GM19455 (cell line): ENCODE measurements around the gene PDZD4.

Experiments used
- ATAC-seq: cut with Tn5 transposase; IDR thresholded peaks from one replicate; pipeline ENCODE4 v1.9.1; 2021; ENCODE audit not compliant: unreplicated experiment

Gene PDZD4

DNA sequence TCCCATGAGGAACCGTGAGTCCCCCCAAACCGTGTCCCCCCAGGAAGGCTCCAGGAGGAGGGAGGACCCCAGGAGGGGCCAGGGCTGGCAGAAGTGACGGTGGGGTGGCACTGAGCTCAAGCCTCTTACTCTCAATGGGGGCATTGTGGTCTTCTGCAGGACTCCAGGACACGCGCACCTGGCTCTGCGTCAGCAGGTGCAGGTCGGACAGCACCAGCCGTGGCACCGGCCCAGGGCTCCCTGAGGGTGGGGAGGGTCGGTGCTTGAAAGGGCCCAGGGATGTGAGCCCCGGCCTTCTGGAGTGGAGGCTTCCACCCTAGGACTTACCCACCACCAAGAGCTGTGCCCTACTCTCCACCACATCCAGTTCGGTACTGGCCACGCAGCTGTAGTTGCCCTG is 37.3 kb upstream of the PDZD4 start:
- ATAC-seq: no peak

DNA sequence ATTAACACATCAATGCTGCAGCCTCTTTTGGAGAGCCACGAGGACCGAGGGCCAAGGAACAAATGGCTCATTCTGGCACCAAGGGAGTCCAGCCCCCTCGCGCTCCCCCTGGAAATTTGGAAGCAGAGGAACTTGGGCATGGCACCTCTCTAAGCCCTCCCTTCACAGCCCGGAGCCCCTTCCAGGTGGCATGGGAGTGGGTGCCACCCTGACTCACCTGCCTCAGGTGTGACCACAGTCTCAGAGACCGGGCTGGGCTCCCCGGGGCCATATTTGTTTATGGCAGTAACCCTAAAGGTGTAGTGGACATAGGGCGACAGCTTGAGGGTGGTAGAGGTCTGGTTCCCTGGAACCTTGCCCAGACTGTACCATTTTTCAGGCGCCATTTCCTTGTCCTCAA is 36.8 kb upstream of the PDZD4 start:
- no peak for ATAC-seq

DNA sequence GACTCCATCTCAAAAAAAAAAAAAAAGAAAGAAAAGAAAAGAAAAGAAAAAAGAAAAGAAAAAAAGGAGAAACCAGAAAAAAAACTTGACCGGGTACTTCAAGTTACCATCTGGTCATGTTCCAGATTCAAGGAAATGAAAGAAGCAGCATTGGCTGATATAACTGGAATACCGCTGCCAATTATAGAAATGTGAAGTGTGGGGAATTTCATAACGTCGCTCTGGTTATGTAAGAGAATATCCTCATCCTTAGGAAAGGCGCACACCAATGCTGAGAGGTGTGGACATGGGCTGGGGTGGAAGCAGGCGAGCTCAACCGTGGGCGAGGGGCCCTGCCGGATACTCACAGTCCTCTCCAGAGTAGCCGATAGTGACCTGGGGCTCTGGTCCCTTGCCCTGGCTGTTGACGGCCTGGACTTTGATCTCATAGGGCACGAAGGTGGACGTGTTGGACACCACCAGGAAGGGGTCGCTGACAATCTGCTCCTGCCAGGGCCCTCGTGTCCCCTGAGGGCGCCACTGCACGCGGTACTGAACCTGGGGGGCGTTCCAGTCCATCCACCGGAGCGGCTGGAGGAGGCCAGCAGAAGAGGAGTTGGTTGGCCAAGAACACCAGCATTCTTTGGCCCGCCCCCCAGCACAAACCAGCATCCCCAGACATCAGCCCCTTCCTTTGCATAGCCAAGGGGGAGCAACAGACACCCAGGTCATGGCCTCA is 36.1 kb upstream of the PDZD4 start:
- no peak for ATAC-seq

DNA sequence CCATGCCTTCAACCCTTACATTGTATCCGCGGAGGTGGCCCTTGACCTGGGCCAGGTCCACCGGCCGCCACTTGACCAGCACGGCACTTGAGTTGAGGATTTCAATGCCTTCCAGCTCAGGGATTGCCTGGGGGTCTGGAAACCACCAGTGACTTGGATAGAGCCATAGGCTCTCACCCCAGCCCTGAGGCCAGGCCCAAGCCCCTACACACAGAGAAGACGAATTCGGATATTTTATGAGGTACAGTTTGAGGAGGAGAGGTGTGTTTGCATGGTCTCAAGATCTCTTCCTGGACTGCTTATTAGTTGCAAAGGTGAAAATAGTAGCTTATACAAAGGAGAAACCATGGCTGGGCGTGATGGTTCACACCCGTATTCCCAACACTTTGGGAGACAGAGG is 35.3 kb upstream of the PDZD4 start:
- ATAC-seq: no peak

- no peak for ATAC-seq
Observed at GRCh38 chrX:153865321-153865580, 34.9 kb upstream of the PDZD4 start.

DNA sequence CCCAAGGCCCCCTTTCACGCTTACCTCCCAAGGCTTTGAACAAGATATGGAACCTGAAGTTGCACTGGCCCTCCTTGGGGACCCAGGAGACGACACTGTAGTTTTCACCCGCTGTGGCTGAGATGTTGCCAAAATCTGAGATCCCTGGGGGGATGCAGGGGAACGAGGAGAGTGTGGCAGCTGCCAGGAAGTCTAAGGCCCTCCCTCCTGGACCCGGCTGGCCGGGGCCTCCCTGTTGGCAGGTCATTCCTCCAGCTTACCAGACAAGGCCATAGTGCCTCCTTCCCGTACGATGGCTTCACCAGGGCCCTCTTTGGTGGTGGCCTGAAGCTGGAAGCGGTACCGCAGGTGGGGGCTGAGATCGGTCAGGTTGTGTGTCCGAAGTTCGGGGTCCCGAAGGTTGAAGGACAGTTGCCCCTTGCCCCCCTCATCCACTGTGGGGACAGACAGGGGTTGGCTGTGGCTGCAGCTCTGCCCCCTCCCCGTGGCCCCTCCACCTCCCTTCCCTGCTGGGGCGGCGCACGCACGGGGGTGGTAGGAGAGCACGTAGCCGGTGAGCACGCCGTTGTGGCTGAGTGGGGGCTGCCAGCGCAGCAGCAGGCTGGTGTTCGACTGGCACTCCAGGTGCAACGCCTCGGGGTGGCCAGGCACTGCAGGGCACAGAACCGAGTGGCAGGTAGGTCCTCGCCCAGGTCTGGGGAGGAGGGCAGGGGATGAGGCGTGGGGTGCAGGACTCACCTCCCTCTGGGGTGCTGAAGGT is 34.4 kb upstream of the PDZD4 start:
- no peak for ATAC-seq

GRCh38 chrX:153864101-153864500 is 33.8 kb upstream of the PDZD4 start:
- no peak for ATAC-seq

DNA sequence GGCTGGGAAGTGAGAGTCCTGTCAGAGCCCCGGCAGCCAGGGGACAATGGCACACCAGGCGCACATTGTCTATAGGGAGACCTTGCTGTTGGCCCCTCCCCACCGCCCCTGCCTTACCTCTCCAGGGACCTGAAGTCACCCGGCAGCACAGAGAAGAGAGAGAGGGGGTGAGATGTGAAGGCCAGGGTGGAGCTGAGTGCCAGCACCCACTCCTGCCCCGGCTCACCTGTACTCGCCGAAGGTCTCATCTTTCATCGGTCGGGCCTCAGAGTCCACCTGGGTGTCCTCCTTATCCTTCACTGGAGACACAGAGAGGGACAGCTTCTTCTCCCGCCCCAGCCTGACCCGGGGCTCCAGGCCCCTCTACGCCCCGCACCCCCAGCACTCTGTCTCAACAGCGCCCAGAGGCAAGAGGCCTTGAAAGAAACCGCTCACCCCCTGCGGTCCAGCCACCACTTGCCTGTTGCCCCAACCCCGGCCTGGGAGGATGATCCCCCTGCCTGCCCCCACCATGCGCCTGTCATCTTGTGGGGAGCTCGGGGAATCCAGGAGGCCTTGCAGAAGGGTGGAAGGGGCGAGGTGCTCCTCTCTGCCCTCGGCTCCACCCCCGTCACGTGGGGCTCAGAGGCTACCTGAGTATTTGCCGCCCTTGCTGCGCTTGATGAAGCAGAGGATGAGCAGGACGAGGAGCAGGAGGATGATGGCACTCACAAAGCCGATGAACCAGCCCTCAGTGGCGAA is 33.1 kb upstream of the PDZD4 start:
- no peak for ATAC-seq

DNA sequence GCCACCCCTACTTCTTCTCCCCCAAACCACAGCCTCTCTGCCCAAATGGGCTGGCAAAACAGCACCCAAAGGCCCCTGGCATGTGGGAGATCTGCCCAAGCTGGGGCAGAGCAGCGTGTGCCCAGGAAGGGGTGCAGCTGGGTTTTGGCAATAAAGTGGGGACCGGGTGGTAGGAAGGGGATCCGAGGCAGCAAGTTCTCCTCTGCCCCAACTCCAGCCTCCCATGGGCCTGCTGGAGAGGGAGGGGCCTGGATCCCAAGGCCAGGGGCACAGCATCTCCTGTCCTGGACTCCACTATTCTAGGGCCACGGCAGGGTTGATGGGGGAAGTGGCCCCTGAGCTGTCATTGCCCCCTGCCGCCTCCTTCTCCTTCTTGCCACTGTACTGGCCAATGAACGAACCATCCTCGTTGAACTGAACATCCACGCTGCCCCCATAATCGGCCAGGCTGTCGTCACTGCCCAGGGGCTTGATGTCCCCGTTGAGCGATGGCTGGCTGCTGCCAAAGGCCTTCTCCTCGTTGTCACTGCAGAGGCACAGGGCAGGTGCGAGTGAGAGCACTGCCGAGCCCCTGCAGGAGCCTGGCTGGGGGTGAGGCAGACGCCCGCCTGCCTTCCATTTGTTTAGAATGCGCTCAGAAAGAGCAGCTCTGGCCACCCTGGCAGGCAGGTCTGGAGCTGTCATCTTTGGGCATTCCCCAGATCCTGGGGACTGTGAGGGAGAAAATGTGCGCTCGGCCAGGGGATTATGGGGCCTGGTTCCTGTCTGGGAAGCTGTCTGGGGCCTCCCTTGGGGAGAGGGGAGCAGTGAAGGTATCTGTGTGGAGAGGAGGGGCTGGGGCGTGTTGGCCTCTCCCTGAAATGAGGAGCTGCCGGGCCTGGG is 32.3 kb upstream of the PDZD4 start:
- ATAC-seq: no peak

- ATAC-seq: no peak
Observed at GRCh38 chrX:153861733-153862310, 31.5 kb upstream of the PDZD4 start.

DNA sequence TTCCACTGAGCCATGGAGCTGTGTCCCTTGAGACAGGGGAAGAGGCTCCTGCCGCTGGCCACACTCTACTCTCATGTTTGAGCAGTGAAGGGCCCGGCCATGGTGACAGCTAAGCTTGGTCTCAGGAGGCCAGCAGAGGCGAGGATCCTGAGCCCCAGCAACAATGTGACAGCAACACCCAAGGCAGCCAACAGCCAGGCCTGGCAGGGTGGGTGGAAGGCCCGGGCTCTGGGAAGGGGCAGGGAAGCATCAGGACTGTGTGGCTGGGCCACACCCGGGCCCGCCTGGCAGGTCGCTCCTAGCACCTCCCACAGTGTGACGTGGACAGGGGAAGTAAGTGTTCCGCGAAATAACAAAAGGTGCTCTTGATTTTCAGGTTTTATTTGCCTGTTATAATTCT is 30.8 kb upstream of the PDZD4 start:
- ATAC-seq: no peak

DNA sequence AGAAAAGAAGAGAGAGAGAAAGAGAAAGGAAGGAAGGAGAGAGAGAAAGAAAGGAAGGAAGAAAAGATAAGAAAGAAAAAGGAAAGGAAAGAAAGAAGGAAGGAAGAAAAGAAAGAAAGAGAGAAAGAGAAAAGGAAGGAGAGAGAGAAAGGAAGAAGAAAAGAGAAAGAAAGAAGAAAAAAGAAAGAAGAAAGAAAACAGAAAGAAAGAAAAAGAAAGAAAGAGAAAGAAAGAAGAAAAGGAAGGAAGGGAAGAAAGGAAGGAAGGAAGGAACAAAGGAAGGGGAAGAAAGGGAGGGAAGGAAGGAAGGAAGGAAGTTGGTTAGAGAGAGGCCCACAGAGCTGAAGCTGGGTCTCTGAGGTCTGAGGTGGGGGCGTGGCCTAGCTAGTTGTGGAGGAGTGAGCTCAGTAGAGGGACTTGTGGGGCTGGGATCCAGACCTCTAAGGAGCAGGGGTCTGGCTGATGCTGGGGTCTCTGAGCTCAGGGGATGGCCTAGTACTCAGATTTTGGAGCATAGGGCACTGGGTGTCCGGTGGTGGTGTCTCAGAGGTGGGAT is 27.1 kb upstream of the PDZD4 start:
- ATAC-seq: no peak

DNA sequence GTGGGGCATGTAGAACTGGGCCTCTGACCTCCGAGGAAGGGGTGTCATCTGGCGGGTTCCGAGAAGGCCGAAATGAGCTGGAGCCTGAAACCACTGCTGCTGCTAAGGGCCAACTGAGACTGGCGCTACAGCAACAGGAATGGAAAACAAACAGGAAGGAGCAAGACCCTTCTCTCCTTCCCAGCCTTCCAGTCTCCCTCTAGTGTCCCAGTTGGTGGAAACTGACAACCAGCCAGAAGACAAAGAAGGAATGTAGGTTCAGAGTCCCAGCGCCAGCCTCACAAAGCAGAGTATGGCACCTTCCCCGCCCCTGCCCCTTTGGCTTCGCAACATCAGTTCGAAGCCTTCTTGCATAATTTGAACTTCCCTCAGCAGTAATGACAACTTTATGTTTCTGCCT is 24.4 kb upstream of the PDZD4 start:
- ATAC-seq: no peak

DNA sequence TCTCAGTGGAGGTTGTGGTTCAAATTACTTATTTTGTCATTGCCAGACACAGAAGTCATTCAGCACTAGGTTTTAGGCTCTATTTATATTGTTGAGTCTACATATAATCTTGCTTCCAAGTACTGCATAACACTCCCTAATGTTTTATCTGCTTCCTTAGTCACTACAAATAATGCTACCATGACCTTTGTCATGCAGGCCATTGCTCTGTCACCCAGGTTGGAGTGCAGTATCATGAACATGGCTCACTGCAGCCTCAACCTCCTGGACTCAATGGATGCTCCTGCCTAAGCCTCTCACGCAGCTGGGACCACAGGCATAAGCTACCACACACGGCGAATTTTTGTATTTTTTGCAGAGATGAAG is 23.5 kb upstream of the PDZD4 start:
- ATAC-seq: no peak

DNA sequence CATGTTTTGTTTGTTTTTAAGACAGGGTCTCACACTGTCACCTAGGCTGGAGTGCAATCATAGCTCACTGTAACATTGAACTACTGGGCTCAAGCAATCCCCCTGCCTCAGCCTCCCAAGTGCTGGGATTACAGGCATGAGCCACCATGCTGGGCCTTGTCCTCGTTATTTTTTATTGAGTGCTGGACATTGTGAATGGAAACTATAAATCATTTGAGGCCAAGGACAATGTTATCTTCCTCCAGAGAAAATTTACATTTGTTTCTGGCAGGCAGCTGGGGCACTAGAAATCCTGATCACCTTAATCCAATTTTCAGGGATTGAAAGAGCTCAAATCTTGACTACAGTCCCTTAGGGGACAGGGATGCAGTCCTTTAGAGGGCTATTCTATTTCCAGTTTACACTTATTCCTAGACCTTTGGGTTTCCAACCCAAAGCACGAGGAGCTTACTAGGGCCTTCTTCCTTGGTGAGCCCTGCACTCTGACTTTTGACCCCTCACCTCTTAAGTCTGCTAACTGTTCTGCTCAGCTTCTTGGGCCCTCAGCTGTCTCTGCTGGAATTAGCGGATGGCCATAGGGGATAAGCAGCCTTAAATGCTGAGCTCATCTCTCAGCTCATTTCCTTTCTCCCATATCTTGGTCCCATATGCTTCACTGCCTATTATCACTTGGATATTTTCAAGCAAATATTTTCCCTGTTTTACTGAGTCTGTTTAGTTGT is 23.0 kb upstream of the PDZD4 start:
- ATAC-seq: no peak

GRCh38 chrX:153851981-153852380 is 21.6 kb upstream of the PDZD4 start:
- ATAC-seq: no peak

GRCh38 chrX:153848325-153848724 is 18.0 kb upstream of the PDZD4 start:
- ATAC-seq: no peak

DNA sequence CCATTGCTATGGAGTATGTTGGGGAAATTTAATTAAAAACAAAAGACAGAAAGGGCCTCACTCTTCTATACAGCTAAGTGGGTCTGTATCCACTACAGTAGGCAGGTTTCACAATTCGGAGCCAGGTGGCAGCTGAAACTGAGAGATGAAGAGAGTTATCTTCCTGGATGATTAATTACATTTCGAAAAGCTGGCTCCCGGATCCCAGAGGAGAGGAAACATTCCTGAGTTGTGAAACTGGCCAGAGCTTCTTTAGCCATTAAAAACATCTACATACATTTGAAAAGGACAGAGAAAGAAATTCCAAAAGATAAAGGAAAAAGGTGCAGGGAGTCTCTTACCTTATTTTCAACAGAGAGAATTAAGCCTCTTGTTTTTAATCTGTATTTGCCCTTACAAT is 15.5 kb upstream of the PDZD4 start:
- no peak for ATAC-seq

DNA sequence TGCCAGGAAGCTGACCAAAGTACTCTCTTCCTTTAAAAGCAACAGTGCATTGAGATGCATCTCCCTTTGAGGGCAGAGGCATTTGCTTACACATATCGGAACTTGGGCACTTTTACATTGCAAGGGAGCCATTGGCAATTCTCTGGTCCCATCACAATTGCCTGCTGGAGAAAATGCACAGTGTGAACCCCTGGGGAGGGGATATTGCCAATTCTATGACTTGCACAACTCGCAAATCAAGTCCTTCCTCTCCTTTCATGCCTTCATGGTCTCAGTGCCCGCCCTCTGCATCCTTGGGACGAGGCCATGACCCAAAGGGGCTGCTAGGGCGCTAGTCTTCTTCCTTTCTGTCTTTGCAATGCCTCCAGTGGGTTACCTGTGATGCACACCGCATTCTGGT is 14.9 kb upstream of the PDZD4 start:
- ATAC-seq: no peak

DNA sequence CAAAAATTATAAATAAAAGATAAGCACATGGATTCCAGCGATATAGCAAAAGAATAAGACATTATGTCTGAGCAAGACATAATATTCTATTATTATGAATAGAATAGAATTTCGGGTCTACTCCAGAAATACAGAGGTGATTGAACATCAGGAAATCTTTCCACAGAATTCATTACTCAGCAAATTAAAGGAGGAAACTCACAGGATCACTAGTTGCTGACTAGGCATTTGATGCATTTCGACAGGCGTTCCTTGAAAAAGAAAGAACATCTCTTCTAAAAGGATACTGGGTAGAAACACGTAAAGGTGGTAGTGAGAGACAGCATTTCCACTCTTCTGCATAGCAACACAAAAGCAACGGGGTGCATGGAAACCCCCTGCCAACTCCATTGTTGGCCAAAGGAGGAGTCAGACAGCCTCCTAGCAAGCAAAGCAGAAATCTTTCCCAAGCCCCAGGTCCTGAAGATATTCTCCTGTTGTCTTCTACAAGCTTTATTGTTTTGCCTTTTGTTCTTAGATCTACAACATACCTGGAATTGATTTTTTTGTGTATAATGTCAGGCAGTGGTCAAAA is 14.3 kb upstream of the PDZD4 start:
- no peak for ATAC-seq
